ENCODE data around the gene AJAP1. TPM values are rescaled to one million over a fixed set of nuclear protein-coding genes. Genes with fewer than 3 reads are reported as not detected.

The AJAP1 gene
- total RNA-seq, 2 experiments from 2014 or later: 0.39 to 0.47 TPM

GRCh38 chr1:4761324-4761723, 106.9 kb downstream of the AJAP1 start:
- ChIA-PET POLR2A (no interaction called here), CTCF (no interaction called here)

GRCh38 chr1:4762146-4762545, 107.7 kb downstream of the AJAP1 start:
- Mint-ChIP-seq H3K9me3 (peaks cover 4% of the 10 kb centered on the region), H3K4me1 (ENCODE audit: low read depth) (no peaks in the 10 kb centered on the region), H3K4me3 (no peak overlapping the region), H3K27ac (no peak overlapping the region), H3K36me3 (ENCODE audit: low read depth) (no peaks in the 10 kb centered on the region), H3K27me3 (peaks cover 24% of the 10 kb centered on the region)
- POLR2A ChIA-PET: no interaction called here
- H3K4me1 ChIP-seq (ENCODE audit: insufficient read depth, low read length): no peaks in the 10 kb centered on the region
- no peak for DNase-seq
- no peak overlapping the region for H3K27ac ChIP-seq (ENCODE audit: low read depth in 1 of 2, low read length in 2 of 2)
- intact Hi-C loops (cut with DNase I, micrococcal nuclease): no loop called here
- H3K9me3 ChIP-seq (ENCODE audit: control insufficient read depth in 1 of 2, insufficient read depth in 1 of 2, low read length in 2 of 2): peaks cover 0 to 23% of the 10 kb centered on the region in 2 experiments
- H3K4me3 ChIP-seq (ENCODE audit: low read length): no peak overlapping the region
- H3K27me3 ChIP-seq (ENCODE audit: control insufficient read depth in 1 of 2, insufficient read depth in 2 of 2, low read length in 2 of 2): no peaks in the 10 kb centered on the region
- no peaks in the 10 kb centered on the region for H3K36me3 ChIP-seq (ENCODE audit: insufficient read depth, low read length)
- CTCF ChIA-PET: no interaction called here
- ATAC-seq (ENCODE audit: poor library complexity): no peak
- TF ChIP-seq CTCF (IDR thresholded peaks at IDR 0.05): no peak

More at GRCh38 chr1:4761324-4761723, 106.9 kb downstream of the AJAP1 start:
- DNase-seq: no peak
- Mint-ChIP-seq H3K27ac (no peak overlapping the region), H3K27me3 (peaks cover 24% of the 10 kb centered on the region), H3K36me3 (ENCODE audit: low read depth) (no peaks in the 10 kb centered on the region), H3K9me3 (peaks cover 4% of the 10 kb centered on the region), H3K4me3 (no peak overlapping the region), H3K4me1 (ENCODE audit: low read depth) (no peaks in the 10 kb centered on the region)
- TF ChIP-seq CTCF (IDR thresholded peaks at IDR 0.05): no peak
- ATAC-seq (ENCODE audit: poor library complexity): no peak
- Histone ChIP-seq H3K4me1 (ENCODE audit: insufficient read depth, low read length) (no peaks in the 10 kb centered on the region), H3K4me3 (ENCODE audit: low read length) (no peak overlapping the region), H3K27me3 (ENCODE audit: control insufficient read depth in 1 of 2, insufficient read depth in 2 of 2, low read length in 2 of 2) (no peaks in the 10 kb centered on the region), H3K9me3 (ENCODE audit: control insufficient read depth in 1 of 2, insufficient read depth in 1 of 2, low read length in 2 of 2) (peaks cover 0 to 31% of the 10 kb centered on the region in 2 experiments), H3K36me3 (ENCODE audit: insufficient read depth, low read length) (no peaks in the 10 kb centered on the region), H3K27ac (ENCODE audit: low read depth in 1 of 2, low read length in 2 of 2) (no peak overlapping the region)
- intact Hi-C loops (cut with DNase I, micrococcal nuclease): no loop called here

- H3K4me1 ChIP-seq (ENCODE audit: insufficient read depth, low read length): no peaks in the 10 kb centered on the region
- Mint-ChIP-seq H3K9me3 (no peaks in the 10 kb centered on the region), H3K27me3 (peaks cover 7% of the 10 kb centered on the region), H3K4me3 (no peak overlapping the region), H3K4me1 (ENCODE audit: low read depth) (no peaks in the 10 kb centered on the region), H3K27ac (no peak overlapping the region), H3K36me3 (ENCODE audit: low read depth) (no peaks in the 10 kb centered on the region)
- no peaks in the 10 kb centered on the region for H3K27me3 ChIP-seq (ENCODE audit: control insufficient read depth in 1 of 2, insufficient read depth in 2 of 2, low read length in 2 of 2)
- peaks cover 0 to 4% of the 10 kb centered on the region in 2 experiments for H3K9me3 ChIP-seq (ENCODE audit: control insufficient read depth in 1 of 2, insufficient read depth in 1 of 2, low read length in 2 of 2)
- DNase-seq: no peak
- POLR2A ChIA-PET: no interaction called here
- no peak for ATAC-seq (ENCODE audit: poor library complexity)
- no peaks in the 10 kb centered on the region for H3K36me3 ChIP-seq (ENCODE audit: insufficient read depth, low read length)
- TF ChIP-seq CTCF (IDR thresholded peaks at IDR 0.05): no peak
- CTCF ChIA-PET: no interaction called here
- intact Hi-C loops (cut with DNase I, micrococcal nuclease): no loop called here
- H3K27ac ChIP-seq (ENCODE audit: low read depth in 1 of 2, low read length in 2 of 2): no peak overlapping the region
- no peak overlapping the region for H3K4me3 ChIP-seq (ENCODE audit: low read length)
Observed at GRCh38 chr1:4767308-4767707, 112.9 kb downstream of the AJAP1 start.
